Chondrocyte (in vitro differentiated cells): ENCODE measurements around the gene LTBP1. TPM values are rescaled to one million over a fixed set of nuclear protein-coding genes. Genes with fewer than 3 reads are reported as not detected.

Source experiments
- DNase-seq: peaks from one replicate; pipeline ENCODE4 v3.0.0; 2021; ENCODE audit warnings: mixed read lengths, low spot score
- H3K27ac Mint-ChIP-seq: one replicate; pipeline ENCODE4 v1.8.0; 2021; ENCODE audit warnings: mild to moderate bottlenecking, moderate library complexity, mixed read lengths; ENCODE audit not compliant: unreplicated experiment
- H3K27me3 Mint-ChIP-seq: 2 replicates; pipeline ENCODE4 v1.8.0; 2021; ENCODE audit warnings: low read depth, mixed read lengths
- H3K36me3 Mint-ChIP-seq: 2 replicates; pipeline ENCODE4 v1.8.0; 2021; ENCODE audit warnings: low read depth, mixed read lengths
- H3K4me1 Mint-ChIP-seq: 2 replicates; pipeline ENCODE4 v1.8.0; 2021; ENCODE audit warnings: low read depth, mild to moderate bottlenecking, mixed read lengths
- H3K4me3 Mint-ChIP-seq: one replicate; pipeline ENCODE4 v1.8.0; 2021; ENCODE audit warnings: mild to moderate bottlenecking, moderate library complexity, mixed read lengths; ENCODE audit not compliant: unreplicated experiment
- H3K9me3 Mint-ChIP-seq: 2 replicates; pipeline ENCODE4 v1.8.0; 2021; ENCODE audit warnings: low read depth, mixed read lengths
- total RNA-seq: library from RNA; stranded (reverse); gene quantifications from 3 replicates; pipeline ENCODE4 v1.2.1, GENCODE V29; 2021
- TF ChIP-seq, protein P1 (sequence below): fragments of 200-600 bp; sonication (generic); IDR thresholded peaks from 2 replicates; pipeline ENCODE4 v1.5.0; 2021; ENCODE audit warnings: antibody characterized with exemption, mild to moderate bottlenecking, moderate library complexity

Gene LTBP1
- total RNA-seq, 1 donor from 2014 or later = 398 TPM

DNA sequence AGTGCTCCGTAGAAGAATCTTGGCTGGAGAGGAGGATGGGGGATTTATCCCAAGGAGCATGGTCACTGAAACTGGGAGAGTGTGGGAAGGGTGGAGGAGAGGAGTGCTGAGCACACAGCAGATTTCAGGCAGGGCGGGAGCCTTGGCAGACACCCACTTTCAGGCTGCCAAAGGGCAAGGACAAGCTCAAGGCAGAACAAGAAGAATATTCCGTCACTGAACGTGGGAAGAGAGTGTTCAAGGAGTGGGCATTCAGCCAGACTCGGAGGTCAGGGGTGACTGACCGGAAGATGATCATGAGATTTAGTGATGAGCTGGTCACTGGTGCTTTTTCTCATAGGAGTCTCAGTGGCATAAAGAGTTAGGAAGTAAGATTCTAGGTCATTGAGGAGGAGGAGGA is 393.5 kb downstream of the LTBP1 start:
- H3K4me3 Mint-ChIP-seq = no peak overlapping the region
- no peaks in the 10 kb centered on the region for H3K27me3 Mint-ChIP-seq
- H3K27ac Mint-ChIP-seq = no peak overlapping the region
- H3K9me3 Mint-ChIP-seq = no peaks in the 10 kb centered on the region
- no peak for DNase-seq
- peaks cover 11% of the 10 kb centered on the region for H3K4me1 Mint-ChIP-seq
- TF ChIP-seq, protein P1, sequence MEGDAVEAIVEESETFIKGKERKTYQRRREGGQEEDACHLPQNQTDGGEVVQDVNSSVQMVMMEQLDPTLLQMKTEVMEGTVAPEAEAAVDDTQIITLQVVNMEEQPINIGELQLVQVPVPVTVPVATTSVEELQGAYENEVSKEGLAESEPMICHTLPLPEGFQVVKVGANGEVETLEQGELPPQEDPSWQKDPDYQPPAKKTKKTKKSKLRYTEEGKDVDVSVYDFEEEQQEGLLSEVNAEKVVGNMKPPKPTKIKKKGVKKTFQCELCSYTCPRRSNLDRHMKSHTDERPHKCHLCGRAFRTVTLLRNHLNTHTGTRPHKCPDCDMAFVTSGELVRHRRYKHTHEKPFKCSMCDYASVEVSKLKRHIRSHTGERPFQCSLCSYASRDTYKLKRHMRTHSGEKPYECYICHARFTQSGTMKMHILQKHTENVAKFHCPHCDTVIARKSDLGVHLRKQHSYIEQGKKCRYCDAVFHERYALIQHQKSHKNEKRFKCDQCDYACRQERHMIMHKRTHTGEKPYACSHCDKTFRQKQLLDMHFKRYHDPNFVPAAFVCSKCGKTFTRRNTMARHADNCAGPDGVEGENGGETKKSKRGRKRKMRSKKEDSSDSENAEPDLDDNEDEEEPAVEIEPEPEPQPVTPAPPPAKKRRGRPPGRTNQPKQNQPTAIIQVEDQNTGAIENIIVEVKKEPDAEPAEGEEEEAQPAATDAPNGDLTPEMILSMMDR = no peak
- H3K36me3 Mint-ChIP-seq = peaks cover 46% of the 10 kb centered on the region

DNA sequence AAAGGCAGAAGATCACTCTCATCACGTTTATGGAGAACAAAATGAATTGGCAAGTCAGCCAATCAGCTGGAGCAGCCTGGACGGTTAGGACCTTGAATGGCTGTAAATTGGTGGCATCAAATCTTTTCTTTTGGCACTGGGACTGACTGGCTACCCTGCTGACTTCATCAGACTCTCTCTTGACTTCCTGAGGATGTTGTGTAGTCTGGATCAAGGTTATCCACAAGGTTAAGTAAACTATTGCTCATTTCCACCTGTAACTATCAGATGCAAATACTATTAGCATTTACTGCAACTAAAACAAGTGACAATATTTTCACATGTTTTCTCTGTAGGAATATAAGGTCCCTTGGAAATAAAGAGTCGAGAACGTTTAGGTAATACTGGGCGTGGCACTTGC is 395.4 kb downstream of the LTBP1 start:
- Mint-ChIP-seq H3K36me3 (peaks cover 38% of the 10 kb centered on the region), H3K4me1 (peaks cover 11% of the 10 kb centered on the region), H3K27me3 (no peaks in the 10 kb centered on the region), H3K4me3 (no peak overlapping the region), H3K9me3 (no peaks in the 10 kb centered on the region), H3K27ac (no peak overlapping the region)
- no peak for DNase-seq
- TF ChIP-seq, protein P1 = no peak

DNA sequence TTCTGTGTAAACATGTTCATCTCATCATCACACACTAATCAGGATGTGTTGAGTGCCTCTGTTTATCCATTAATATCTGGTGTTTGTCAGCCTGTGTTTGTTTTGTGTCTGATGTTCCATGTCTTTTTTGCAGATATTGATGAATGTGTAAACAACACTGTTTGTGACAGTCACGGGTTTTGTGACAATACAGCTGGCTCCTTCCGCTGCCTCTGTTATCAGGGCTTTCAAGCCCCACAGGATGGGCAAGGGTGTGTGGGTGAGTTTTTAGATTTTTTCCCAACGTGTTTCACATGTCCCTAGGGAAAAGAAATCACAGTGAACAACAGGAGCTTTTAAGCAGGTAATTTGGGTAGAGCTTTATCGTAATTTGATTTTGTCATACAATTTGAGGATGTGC is 396.0 kb downstream of the LTBP1 start:
- Mint-ChIP-seq H3K9me3 (no peaks in the 10 kb centered on the region), H3K4me1 (peaks cover 11% of the 10 kb centered on the region), H3K27me3 (no peaks in the 10 kb centered on the region), H3K4me3 (no peak overlapping the region), H3K27ac (no peak overlapping the region), H3K36me3 (peaks cover 44% of the 10 kb centered on the region)
- TF ChIP-seq, protein P1 = no peak
- DNase-seq = no peak

DNA sequence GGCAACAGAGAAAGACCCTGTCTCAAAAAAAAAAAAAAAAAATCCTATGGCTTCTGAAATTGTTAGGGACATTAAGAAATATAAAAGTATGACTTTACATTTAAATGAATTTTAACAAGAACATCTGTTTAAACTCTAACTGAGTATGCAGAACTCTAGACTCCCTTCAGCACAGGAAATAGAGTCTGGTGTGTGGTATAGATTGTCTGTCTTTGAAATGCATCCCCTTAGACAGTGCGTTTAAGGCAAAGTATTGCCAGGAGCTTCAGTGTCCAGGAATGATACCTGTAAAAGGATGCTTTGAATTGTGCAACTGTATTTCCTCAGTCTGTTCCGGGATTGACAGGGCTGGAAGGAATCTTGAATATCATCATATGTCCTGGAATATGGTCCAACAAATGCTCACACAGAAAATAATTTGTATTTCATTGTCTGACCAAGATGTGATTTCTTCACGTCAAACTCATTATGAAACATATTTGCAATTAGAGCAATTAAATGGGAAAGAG is 396.7 kb downstream of the LTBP1 start:
- TF ChIP-seq, protein P1 = no peak
- no peak overlapping the region for H3K4me3 Mint-ChIP-seq
- H3K9me3 Mint-ChIP-seq = no peaks in the 10 kb centered on the region
- H3K4me1 Mint-ChIP-seq = peaks cover 11% of the 10 kb centered on the region
- H3K36me3 Mint-ChIP-seq = peaks cover 47% of the 10 kb centered on the region
- H3K27ac Mint-ChIP-seq = no peak overlapping the region
- no peak for DNase-seq
- no peaks in the 10 kb centered on the region for H3K27me3 Mint-ChIP-seq

DNA sequence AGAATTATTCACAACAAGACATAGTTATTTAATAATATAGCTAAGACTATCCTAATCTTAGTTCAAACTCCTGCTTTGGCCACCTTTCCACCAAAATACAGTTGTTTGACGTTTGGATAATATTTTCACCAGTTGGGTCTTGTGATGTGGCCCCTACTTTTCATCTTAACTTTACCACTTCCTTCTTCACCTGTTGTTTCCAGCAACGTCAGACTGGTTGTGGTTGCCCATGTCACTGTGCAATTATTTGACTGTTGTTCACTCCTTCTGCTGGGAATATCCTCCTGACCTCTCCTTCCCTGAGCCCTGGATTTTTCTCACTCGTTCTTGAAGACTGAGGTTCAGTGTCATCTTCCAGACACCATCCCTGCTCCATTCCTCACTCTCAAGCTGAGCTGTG is 397.5 kb downstream of the LTBP1 start:
- H3K27ac Mint-ChIP-seq = no peak overlapping the region
- H3K4me3 Mint-ChIP-seq = no peak overlapping the region
- no peak for DNase-seq
- peaks cover 11% of the 10 kb centered on the region for H3K4me1 Mint-ChIP-seq
- no peaks in the 10 kb centered on the region for H3K27me3 Mint-ChIP-seq
- TF ChIP-seq, protein P1 = no peak
- H3K9me3 Mint-ChIP-seq = no peaks in the 10 kb centered on the region
- H3K36me3 Mint-ChIP-seq = peaks cover 44% of the 10 kb centered on the region
